CD4-positive, alpha-beta T cell treated with Interleukin-4 for 4 hours (primary cell): ENCODE measurements around the gene LGALS7.
"Not testable (repeated sequence)": the region's sequence is repeated elsewhere in the genome, so short reads cannot be mapped to it uniquely, and the experiment has no call there.

Experiments used
- DNase-seq: peaks from one replicate; pipeline ENCODE4 v3.0.0-alpha.2; 2020

LGALS7 gene

GRCh38 chr19:38799104-38799503, 25.8 kb upstream of the LGALS7 start:
- no peak for DNase-seq

DNA sequence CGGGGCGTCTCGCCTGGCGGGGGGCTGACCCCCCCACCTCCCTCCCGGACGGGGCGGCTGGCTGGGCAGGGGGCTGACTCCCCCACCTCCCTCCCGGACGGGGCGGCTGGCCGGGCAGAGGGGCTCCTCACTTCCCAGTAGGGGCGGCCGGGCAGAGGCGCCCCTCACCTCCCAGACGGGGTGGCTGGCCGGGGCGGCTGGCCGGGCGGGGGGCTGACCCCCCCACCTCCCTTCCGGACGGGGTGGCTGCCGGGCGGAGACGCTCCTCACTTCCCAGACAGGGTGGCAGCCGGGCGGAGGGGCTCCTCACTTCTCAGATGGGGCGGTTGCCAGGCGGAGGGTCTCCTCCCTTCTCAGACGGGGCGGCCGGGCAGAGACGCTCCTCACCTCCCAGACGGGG, 24.5 kb upstream of the LGALS7 start:
- not testable (repeated sequence) for DNase-seq

GRCh38 chr19:38796154-38796553, 22.8 kb upstream of the LGALS7 start:
- DNase-seq, result no peak

GRCh38 chr19:38795549-38795948, 22.2 kb upstream of the LGALS7 start:
- DNase-seq, result no peak

DNA sequence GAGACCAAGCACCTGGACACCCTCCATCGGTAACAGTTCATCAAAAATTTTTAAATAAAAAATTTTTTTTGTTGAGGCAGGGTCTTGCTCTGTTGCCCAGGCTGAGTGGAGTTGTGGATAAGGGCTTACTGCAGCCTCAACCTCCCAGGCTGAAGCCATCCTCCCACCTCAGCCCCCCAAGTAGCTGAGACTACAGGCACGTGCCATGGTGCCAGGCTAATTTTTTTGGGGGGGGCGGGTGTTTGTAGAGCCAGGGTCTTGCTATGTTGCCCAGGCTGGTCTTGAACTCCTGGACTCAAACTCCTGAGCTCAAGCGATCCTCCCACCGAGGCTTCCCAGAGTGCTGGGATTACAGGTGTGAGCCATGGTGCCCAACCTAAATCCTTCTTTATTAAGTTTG, 20.4 kb upstream of the LGALS7 start:
- no peak for DNase-seq

GRCh38 chr19:38793177-38793576, 19.9 kb upstream of the LGALS7 start:
- DNase-seq, result no peak

- peak; percentile 12 for DNase-seq
Measured at GRCh38 chr19:38792250-38793111, 19.2 kb upstream of the LGALS7 start.

GRCh38 chr19:38791451-38792064, 18.2 kb upstream of the LGALS7 start:
- not testable (repeated sequence) for DNase-seq

DNA sequence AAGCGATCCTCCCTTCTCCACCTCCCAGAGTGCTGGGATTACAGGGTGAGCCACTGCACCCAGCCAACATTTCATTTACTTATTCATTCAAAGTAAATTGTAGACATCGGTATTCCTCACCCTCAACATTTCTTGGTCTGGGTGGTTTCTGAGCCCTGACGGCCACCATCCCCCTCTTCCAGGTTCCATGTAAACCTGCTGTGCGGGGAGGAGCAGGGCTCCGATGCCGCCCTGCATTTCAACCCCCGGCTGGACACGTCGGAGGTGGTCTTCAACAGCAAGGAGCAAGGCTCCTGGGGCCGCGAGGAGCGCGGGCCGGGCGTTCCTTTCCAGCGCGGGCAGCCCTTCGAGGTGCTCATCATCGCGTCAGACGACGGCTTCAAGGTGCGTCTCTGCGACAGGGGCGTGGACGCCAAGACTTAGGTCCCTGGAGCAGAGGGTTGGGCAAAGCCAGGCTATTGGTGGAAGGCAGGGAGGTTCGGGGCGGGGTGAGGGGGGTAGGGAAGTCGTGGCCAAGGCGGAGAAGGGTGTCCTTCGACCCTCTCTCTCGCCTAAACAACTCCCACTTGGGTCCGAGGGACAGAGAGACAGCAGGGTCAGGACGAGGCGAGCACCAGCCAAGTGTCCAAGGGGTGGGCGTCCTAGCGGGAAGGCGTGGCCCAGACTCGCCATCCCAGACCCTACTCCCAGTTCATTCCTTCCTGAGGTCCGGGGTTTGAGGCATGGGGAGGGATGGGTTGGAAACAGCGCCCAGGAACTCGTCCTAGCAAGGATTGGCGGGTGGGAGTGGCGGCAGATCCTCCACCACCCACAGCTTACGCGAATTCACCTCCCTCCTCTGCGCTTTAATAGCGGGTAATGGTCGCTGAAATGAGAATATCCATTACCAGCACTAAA, 17.4 kb upstream of the LGALS7 start:
- DNase-seq, result not testable (repeated sequence)

DNA sequence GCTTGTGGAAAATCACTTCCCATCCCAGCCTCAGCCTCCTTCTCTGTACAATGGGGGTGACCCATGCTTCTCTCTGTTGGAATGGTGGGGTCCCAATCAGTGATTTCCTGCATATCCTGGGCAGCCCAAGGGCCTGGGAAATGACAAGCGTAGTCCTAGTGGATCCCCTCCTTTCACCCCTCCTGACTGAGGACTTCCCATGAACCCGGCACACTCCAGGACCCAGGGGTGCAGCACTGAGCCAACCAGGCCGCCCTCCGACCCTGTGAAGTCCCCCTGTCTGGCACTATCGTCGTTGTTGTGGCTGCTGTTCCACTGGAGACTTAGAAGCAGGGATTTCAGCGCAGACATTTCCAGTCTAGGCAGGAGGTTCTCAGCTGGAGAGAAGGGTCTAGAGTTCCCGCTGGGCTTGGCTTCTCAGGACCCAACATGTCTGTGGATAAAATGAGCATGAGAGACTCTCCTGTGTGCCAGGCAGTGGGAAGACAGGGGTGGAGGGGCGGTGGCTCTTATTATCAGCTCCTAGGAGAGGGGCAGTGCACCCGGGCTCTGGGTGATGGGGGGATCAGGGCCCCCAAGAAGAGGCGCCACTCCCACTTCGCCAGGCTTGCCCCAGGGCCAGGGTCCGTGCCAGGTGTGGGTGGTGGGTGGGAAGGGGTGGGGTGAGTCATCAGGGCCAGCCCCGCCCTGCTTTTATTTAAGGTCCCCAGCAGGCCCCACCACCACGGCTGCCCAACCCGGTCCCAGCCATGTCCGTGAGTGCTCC, 15.3 kb upstream of the LGALS7 start, which contains the start of gene LGALS7B:
Gene LGALS7B (plus strand): TSS at position 723 of the 766 bp plus-strand sequence. CDS start 27 bp downstream, at position 750.
- no peak for DNase-seq

DNA sequence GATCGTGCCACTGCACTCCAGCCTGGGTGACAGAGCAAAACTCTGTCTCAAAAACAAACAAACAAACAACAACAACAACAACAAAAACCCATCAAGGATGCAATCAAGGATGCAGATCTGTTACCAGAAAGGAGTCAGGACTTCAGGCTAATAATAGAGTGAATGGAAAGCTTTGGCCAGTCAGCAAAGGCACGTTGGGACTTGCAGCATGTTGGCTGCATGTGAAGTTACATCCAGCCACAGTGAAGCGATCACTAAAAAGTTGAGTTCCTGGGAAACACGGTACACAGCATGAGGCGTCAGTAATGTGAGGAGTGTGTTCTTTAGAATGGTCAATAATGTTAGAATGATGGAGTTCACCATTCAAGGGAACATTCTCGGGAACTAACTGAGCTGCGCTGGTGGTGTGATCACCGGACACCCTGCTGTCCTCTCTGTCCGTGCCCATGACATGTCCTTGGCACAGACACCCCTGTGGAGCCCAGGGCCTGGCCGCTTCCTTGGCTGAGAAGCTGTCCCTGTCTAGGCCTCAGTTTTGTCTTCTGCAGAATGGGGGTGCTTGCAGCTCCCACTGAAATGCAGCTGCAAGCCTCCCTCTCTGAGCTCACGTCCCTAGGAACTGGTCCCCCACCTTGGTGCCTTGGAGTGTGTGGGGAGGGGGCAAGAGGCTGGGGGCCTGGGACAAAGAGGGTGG, 13.4 kb upstream of the LGALS7 start:
- no peak for DNase-seq

DNA sequence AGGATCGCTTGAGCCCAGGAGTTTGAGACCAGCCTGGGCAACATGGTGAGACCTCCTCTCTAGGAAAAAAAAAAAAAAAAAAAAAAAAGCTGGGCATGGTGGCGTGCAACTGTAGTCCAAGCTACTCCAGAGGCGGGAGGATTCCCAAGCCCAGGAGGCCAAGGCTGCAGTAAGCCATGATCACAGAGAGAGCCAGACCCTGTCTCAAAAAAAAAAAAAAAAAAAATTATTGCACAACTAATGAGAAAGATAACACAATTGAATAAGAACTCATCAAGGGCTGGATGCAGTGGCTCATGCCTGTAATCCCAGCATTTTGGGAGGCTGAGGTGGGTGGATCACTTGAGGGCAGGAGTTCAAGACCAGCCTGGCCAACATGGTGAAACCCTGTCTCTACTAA, 12.7 kb upstream of the LGALS7 start:
- DNase-seq, result not testable (repeated sequence)

DNA sequence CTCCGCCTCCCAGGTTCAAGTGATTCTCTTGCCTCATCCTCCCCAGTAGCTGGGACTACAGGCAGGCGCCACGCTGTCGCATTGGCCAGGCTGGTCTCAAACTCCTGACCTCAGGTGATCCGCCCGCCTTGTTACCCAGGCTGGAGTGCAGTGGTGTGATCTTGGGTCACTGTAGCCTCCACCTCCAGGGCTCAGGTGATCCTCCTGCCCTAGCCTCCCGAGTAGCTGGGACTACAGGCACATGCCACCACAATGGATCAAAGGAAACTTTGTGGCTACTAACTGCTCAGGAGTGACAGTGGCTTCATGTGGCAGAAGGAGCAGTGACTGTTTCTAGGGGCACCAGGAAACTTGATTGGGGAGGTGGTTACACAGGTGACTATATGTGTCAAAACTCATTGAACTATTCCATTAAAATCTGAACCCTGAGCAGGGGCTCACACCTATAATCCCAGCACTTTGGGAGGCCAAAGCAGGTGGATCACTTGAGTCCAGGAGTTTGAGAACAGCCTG, 11.9 kb upstream of the LGALS7 start:
- no peak for DNase-seq

- no peak for DNase-seq
Measured at GRCh38 chr19:38784224-38784623, 10.9 kb upstream of the LGALS7 start.

DNA sequence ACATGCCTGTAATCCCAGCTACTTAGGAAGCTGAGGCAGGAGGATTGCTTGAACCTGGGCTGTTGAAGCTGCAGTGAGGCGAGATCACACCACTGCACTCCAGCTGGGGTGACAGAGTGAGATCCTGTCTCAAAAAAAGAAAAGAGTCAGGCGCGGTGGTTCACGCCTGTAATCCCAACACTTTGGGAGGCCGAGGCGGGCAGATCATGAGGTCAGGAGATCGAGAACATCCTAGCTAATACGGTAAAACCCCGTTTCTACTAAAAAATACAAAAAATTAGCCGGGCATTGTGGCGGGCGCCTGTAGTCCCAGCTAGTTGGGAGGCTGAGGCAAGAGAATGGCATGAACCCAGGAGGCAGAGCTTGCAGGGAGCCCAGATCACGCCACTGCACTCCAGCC, 8.9 kb upstream of the LGALS7 start:
- DNase-seq, result not testable (repeated sequence)

DNA sequence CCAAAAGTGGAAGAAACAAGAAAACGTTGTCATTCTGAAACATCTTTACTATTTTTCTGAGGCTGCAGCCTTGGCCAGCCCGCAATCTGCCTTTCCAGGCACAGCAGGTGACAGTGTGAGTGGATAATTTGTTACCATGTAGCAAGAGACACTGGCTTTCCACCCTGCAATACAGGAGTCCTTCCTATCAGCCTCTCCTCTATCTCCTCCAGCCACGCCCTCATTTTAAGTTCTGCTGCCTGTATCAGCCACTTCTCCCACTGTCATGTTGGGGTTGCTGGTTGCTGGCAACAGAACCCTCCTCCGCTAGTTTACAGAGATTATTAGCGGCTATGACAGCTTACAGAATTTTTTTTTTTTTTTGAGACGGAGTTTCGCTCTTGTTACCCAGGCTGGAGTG, 7.7 kb upstream of the LGALS7 start:
- no peak for DNase-seq

GRCh38 chr19:38780443-38780842, 7.1 kb upstream of the LGALS7 start:
- DNase-seq, result no peak

GRCh38 chr19:38778733-38779132, 5.4 kb upstream of the LGALS7 start:
- no peak for DNase-seq

DNA sequence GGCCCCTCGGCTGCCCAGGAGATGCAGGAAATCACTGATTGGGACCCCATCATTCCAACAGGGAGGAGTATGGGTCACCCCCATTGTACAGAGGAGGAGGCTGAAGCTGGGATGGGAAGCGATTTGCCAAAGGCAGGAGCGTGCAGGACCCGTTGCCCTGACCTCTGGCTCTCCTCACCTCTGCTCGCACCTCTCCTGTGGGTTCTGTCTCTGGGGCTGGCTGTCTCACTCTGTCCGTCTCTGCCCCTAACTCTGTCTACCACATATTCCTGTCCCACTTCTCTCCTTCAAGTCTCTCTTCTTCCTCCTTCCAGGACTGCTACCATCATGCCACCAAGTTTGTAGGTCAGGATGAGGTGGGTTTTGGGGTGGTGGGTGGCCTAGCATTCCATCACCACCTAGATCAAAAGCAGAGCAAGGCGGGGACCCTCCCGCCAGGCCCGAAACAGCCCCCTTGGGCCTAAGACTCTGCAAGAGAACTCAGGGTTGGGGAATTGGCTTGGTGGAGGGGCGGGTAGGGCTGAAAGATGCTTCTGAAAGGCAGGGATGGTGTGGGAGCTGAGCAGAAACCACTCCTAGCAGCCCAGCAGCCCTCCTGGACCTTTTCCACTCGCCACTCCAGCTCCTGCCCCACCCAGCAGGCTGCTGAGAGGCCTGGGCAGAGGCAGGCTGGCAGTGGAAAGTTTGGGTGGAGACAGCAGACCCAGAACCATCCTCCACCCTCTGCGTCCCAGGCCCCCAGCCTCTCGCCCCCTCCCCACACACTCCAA, 1.0 kb upstream of the LGALS7 start:
- DNase-seq, result no peak

DNA sequence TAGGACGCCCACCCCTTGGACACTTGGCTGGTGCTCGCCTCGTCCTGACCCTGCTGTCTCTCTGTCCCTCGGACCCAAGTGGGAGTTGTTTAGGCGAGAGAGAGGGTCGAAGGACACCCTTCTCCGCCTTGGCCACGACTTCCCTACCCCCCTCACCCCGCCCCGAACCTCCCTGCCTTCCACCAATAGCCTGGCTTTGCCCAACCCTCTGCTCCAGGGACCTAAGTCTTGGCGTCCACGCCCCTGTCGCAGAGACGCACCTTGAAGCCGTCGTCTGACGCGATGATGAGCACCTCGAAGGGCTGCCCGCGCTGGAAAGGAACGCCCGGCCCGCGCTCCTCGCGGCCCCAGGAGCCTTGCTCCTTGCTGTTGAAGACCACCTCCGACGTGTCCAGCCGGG, 1.7 kb downstream of the LGALS7 start:
- not testable (repeated sequence) for DNase-seq

DNA sequence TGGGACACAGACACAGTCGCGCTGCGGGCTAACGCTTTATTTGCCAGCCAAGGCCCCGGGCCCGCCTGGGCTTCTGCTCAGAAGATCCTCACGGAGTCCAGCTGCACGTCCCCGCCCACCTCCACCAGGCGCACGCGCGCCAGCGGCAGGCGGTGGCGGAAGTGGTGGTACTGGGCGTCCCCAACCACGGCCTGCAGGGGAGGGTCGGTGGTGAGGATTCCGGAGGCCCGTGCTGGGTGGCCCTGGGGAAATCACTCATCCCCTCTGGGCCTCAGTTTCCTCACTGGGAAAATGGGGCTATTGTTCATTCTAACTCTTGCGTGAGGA, 2.4 kb downstream of the LGALS7 start:
- DNase-seq, result not testable (repeated sequence)
